Measurements from ENCODE around the gene PAM.
"Not testable (repeated sequence)": the region's sequence is repeated elsewhere in the genome, so short reads cannot be mapped to it uniquely, and the experiment has no call there.

Gene PAM

GRCh38 chr5:102893942-102894341, 138.8 kb downstream of the PAM start:
- DNase-seq (ENCODE audit: low read depth in 1 of 2, low spot score in 1 of 2): no peak

GRCh38 chr5:102895234-102895633, 140.1 kb downstream of the PAM start:
- DNase-seq (ENCODE audit: low read depth in 1 of 2, low spot score in 1 of 2): no peak

GRCh38 chr5:102895976-102896375, 140.9 kb downstream of the PAM start:
- no peak for DNase-seq (ENCODE audit: low read depth in 1 of 2, low spot score in 1 of 2)

GRCh38 chr5:102901424-102902134, 146.5 kb downstream of the PAM start:
- DNase-seq (ENCODE audit: low read depth in 1 of 2, low spot score in 1 of 2): no peak

- no peak for DNase-seq (ENCODE audit: low read depth in 1 of 2, low spot score in 1 of 2)
Measured at GRCh38 chr5:102902135-102902448, 147.0 kb downstream of the PAM start.

- no peak for DNase-seq (ENCODE audit: low read depth in 1 of 2, low spot score in 1 of 2)
Measured at GRCh38 chr5:102902647-102903046, 147.5 kb downstream of the PAM start.

- DNase-seq (ENCODE audit: low read depth in 1 of 2, low spot score in 1 of 2): no peak
Measured at GRCh38 chr5:102903074-102903871, 148.2 kb downstream of the PAM start.

- no peak for DNase-seq (ENCODE audit: low read depth in 1 of 2, low spot score in 1 of 2)
Measured at GRCh38 chr5:102905056-102905455, 150.0 kb downstream of the PAM start.

GRCh38 chr5:102907099-102907498, 152.0 kb downstream of the PAM start:
- not testable (repeated sequence) for DNase-seq (ENCODE audit: low read depth in 1 of 2, low spot score in 1 of 2)

GRCh38 chr5:102910240-102911226, 155.4 kb downstream of the PAM start:
- DNase-seq (ENCODE audit: low read depth in 1 of 2, low spot score in 1 of 2): no peak

GRCh38 chr5:102911973-102912372, 156.9 kb downstream of the PAM start:
- DNase-seq (ENCODE audit: low read depth in 1 of 2, low spot score in 1 of 2): no peak

- DNase-seq (ENCODE audit: low read depth in 1 of 2, low spot score in 1 of 2): no peak
Measured at GRCh38 chr5:102916109-102916508, 161.0 kb downstream of the PAM start.

- DNase-seq (ENCODE audit: low read depth in 1 of 2, low spot score in 1 of 2): no peak
Measured at GRCh38 chr5:102918986-102919610, 164.0 kb downstream of the PAM start.

- DNase-seq (ENCODE audit: low read depth in 1 of 2, low spot score in 1 of 2): no peak
Measured at GRCh38 chr5:102920762-102921161, 165.7 kb downstream of the PAM start.

GRCh38 chr5:102921341-102922044, 166.4 kb downstream of the PAM start:
- DNase-seq (ENCODE audit: low read depth in 1 of 2, low spot score in 1 of 2): no peak

- no peak for DNase-seq (ENCODE audit: low read depth in 1 of 2, low spot score in 1 of 2)
Measured at GRCh38 chr5:102922111-102922720, 167.1 kb downstream of the PAM start.

- DNase-seq (ENCODE audit: low read depth in 1 of 2, low spot score in 1 of 2): no peak
Measured at GRCh38 chr5:102922799-102923477, 167.8 kb downstream of the PAM start.

GRCh38 chr5:102924963-102925362, 169.9 kb downstream of the PAM start:
- DNase-seq (ENCODE audit: low read depth in 1 of 2, low spot score in 1 of 2): no peak

GRCh38 chr5:102927007-102927406, 171.9 kb downstream of the PAM start:
- DNase-seq (ENCODE audit: low read depth in 1 of 2, low spot score in 1 of 2): no peak

Measured in activated T-helper 1 cell treated with anti-CD3 and anti-CD28 coated beads, Interleukin-2, amount 50 U/mL, for 16 hours (primary cell).